Hepatic stellate cell (primary cell): ENCODE measurements around the gene PLAA.

Experiments used
- DNase-seq: peaks from one replicate; pipeline ENCODE4 v3.0.0; 2011; ENCODE audit warnings: low spot score

The PLAA gene

DNA sequence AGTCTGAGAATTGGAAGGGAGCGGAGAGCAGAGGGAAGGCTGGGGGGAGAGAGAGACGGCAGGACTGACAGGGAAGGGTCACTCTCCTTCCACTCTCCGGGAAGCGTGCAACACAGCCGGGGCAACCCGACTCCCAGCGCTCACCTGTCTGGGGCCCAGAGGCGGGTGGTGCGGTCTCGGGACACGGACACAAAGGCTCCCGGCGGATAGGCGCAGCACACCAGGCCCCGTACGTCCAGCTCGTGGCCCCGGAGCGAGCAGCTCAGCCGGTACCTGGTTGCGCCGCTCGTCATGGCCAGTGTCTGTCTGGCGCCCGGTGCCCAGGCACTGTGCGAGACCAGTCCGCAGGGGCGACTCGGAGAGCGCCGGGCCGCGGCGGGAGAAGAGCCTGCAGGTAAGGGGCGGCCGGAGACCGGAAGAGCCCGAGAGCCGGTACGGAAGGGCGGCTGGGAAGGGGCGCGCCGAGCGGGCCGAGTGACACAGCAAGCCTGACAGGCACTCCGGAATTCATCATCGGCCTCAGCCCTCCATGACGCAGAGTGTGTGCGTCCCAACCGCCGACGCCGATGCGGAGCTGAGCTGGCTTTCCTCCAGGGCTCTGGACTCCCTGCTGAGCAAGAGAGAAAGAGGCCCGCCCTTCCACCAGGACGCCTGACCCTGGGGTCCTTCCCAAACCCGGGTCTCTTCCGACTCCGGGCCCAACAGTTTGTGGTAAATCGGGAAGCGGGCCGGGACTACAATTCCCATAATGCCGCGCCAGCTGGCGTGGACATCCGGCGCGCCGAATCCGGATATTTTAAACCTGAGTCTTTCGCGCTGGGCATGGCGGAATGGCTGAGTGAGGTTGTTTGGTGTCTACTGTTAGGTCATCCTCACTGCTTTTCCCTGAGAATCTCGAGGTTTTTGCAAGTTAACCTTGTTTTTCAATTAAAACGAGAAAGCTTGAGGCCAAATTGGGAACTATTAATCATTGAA, at the start of gene PLAA:
TSS of gene PLAA (minus strand) at position 490 of the 975 bp plus-strand sequence. CDS start at position 293, 197 bp downstream.
- peak; percentile 92 for DNase-seq

DNA sequence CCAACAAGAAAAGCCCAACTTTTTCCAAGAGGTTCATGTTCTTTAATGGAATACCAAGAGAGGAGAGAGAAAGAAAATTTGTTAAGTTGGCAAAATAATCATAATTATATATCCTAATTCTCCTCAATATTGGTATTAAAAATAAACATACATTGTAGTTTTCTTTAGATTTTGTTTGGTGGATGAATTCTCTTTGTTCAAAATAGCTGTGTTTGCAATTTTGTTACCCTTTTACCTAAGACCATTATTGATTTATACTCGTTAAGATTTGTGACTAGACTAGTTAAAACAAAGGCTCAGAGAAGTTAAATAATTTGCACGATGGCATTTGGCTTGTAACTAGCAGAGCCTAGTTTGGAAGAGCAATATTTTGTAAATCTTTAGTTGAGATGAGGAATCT, 48.8 kb upstream of the PLAA start:
- DNase-seq = no peak

DNA sequence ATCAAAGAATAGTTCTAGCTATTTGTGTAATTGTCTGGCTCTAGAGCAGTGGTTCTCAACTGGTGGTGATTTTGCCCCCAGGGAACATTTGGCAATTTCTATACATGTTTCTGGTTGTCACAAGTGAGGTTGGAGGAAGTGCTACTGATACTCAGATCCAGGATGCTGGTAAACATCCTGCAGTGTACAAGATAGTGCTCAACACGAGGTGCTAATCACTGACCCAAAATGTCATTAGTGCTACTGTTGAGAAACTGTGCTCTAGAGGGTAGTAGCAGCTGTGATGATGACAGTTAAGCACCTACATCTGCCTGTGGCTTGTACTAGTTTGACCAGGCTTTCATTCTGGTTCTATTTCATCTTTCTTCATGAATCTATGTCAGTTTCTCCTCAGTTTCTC, 36.3 kb upstream of the PLAA start:
- no peak for DNase-seq

DNA sequence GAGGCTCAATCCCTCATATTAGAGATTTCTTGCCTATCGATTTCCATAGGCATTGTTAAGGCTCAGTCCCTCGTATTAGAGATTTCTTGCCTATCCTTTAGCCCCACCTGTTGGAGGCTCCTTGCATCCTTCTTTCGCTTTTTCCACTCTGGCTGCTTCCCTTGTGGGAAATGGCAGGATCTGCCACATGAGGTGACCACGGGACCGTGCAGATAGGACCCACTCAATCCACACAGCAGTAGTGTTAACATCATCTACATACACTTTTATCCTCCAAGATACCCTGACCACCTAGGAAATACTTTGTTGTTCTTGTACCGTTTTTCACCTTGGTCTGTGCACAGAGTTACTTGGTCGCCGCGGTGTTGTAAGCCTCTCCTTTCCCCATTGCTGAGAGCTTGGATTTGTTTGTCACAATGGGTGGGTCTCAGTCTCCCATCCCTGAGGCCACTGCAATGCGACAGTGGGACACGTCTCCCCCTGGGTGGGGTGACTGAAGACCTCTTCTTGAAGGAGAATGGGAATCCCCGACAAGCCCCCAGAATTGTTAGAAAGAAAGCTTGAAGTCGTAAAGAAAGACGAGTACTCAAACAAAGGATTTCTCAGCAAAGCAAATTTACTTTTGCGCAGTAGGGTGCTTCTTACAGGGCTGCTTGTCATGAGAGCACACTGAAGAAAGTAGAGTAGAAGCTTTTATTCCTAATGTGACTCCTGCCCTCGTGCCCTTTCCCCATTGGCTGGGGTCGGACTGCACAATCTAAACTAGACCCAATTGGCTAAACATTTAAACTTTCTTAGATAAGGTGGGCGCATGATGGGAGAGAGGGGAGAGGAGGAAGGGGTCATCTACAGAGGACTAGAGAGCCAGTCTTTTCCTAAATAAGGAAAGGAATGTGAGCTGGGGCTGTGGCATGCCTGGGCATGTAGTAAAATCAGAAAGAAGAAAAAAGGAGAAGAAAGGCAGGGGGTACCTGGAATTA, 29.0 kb upstream of the PLAA start:
- peak; percentile 16 for DNase-seq

DNA sequence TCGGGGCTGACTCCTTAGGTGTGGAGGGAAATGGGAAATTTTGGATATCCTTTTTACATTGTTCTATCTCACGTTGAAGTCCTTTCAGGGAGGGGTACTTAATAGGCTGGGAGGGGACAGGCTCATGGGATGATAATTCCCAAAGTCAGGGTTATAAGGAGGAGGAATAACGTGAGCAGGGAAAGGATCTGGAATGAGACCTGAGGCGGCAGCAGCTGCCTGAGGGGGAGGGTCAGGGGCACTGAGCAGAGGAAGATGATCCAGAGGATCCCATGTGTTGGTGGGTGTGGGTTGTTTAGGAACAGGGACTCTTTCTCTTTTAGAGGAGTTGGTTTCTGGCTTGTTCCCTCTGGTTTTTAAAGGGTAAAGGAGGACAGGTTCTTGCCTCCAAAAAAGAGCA, 27.9 kb upstream of the PLAA start:
- DNase-seq = no peak

DNA sequence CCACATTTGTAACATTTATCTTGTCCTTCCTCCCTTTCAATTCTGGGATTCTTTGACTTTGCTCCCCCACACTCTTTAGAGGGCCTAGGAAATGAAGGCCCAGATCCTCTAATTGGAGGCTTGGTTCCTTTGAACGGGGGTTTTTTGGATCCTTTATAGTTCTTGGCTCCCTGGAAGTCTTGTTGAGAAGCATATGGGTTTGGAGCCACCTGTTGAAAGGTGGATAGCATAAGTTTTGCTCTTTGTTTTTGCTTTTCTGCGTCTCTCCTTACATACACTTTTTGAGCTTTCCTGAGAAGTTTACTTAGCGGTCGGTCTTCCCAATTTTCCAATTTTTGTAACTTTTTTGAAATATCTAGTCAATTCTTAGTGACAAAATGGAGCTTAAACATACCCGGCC, 26.9 kb upstream of the PLAA start:
- no peak for DNase-seq

DNA sequence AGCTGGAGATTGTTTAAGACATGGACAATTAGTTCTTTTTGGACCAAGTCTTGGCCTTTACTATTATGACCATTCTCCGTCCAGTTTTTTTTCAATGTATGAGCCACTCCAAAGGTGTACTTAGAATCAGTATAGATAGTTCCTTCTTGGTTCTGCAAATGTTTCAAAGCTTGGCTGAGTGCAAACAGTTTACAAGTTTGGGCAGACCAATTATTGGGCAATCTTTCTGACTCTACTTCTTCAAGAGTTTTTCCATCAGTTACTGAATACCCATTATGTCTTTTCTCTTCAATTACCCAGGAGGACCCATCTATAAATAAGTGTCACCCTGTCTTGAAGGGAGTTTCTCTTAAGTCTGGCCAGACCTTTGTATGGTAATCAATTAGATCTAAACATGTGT, 24.7 kb upstream of the PLAA start:
- no peak for DNase-seq

DNA sequence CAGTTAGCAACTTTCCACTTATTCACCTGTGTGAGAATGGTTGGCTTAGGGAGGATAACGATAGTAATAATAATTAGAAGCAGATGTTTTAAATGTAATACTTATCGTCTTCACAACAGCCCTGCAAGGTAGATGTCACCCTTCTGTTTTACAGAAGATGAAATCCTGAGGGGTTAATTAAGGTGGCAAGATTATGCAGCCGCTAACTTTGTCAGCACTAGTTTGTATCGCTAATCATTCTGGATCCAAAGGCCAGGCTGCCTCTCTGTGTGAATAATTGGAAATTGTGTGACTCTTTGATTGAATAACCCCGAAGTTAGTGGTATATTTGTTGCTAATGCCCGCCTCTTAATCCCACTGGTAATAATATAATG, 9.8 kb upstream of the PLAA start:
- no peak for DNase-seq

DNA sequence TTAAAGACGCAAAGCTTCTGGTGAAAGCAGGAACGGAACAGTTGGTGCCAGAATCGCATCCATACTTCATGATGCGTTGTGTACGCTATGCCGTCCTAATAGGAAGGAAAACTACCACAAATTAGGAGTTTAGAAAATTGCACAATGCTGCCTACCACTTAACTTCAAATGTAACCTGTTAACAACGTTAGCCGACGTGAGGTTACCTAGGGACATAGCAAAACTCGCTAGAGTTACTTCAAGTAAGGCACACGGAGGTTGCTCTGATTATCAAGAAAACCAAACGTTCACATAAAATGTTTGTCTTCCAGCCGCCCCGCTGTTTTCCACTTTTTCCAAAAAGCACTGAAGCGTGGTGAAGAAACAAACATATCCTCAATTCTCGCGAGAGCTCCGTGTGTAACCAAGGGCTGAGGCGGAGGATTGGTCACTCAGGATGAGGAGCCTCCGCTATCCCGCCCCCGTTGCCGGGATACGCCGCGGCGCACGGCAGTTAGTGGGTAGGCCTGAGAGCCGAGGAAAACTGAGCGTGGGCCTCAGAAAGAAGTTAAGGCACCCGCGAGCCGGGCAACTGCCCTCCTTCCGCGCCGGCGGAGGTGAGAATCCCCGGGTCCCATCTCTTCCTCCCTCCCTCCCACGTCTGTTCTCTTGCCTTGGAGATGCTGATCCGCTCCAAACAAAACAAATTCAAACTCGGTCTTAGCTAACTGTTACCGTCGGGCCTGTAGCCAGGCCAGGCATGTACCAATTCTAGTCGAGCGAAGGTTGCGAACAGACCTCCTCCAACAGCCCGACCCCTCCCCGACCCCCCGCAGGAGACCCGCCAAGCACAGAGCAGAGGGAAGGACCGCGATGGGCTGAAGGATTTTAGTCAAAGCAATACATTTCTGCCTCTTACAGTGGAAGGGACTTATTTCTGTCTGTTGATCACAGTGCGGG, 9.1 kb upstream of the PLAA start, which contains the start of gene IFT74:
TSS of gene IFT74 (plus strand) at position 492 of the 939 bp plus-strand sequence. CDS start 5,556 bp downstream, outside the sequence.
- peak; percentile 97 for DNase-seq

DNA sequence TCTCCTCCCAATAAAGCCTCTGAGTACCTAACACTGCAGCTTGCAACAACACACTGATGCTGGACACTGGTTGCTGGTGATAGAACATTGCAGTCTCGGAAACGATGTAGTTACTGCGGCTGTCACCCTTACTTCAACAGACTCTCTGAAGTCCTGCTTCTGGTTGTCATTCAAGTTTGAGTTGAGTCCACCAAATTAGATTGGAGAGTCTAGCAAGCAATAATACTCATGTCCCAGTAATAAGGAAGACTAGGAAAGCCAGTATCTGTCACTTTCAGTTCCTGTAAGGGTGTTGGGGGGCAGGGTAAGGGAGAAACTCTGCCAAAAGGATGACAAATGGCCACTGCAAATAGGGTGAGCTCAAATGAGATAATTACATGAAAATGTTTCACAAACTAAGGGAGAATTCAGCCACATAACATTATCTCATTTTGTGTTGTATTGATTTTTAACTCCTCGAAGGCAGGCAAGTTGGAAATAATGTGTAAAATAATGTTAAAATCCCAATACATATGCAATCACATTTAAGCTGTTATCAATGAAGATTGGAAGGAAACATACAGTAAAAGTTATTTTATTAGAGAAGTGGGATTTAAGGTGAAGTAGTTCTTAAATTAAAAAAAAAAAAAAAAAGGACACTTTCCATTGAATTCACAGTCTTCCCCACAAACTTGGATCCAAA, 8.3 kb upstream of the PLAA start:
- no peak for DNase-seq

DNA sequence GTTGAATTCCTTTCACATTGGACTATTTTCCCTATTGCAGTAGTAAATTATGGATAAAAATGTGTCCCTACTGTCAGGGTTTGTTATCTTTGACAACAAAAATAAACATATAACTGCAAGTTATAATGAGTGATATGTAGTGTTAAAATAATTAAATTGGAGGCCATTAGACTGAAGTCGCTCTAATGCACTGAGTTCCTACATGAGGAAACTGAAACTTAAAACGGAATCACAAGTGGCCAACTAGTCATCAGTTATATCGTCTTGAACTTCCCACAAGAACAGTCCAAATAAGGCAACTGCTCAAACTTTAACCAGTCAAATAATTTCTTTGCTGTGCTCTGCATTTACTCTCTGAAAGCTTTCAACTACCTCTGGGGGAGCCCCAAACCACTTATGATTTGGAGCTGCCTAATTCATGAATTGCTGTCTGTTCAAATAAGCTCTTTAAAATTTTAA, 7.0 kb upstream of the PLAA start:
- no peak for DNase-seq

DNA sequence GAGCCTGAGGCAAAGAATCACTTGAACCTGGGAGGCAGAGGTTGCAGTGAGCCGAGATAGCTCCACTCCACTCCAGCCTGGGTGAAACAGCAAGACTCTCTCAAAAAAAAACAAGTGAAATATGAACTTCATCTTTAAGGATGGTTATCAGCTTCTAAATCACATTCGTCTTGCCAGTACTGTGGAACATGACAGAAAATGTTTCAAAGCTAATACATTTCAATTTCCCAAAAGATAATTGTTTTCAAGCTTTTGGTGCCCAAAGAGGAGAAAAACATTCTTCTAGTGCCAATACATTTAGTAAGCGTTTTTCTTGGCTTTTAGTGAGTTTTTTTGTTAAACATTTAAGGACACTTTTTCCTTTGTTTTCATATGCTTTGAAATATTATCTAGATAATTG, 4.8 kb upstream of the PLAA start:
- no peak for DNase-seq

DNA sequence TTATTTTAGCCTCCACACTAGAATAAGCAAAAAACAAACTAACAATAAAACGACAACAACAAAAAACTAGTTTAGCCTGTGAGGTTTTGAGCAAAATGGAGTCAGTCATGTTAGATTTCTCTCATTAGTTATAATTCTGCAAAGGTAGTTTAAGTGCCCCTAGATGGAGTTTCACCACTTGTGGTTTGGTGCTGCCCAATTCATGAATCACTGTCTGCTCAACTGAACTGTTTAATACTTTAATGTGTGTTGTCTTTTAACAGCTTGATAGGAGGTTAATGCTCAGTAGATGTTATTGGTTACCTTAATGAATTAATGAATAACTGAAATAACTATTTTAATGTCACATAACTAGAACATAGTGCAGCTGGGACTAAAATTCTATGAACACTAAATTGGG, 3.5 kb upstream of the PLAA start:
- DNase-seq = no peak

DNA sequence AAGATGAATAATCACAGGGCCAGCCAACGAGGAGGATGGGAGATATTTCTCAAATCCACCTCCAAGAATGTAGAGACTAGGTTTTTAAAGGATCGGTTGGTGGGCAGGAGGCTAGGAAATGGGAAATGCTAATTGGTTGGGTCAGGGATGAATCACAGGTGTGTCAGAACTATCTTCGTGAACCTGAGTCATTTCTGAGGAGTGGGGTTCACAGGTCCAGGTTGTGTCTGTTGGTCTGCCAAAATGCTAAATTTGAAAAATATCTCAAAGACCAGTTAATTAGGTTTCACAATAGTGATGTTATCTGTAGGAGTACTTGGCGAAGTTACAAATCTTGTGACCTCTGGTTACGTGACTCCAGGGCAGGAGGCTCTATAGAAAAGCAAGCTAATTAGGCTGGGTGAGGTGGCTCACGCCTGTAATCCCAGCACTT, 2.6 kb upstream of the PLAA start:
- no peak for DNase-seq

DNA sequence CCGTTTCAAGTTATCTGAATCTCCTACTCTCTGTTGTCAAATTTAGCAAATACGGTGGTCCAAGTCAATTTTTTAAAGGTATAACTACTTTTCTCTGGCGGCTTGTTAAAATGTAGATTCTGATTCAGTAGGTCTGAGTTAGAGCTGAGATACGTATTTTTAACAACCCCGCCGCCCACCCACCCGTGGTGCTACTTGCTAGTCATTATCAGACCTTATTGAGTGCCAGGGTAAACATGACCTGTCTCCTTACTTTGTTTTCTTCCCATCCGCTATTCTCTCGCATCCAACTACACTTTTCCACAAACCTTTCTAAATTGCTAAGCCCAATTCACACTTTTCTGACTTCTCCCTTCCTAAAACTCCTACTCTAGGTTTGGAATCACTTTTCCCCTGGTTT, 694 bp upstream of the PLAA start:
- no peak for DNase-seq

DNA sequence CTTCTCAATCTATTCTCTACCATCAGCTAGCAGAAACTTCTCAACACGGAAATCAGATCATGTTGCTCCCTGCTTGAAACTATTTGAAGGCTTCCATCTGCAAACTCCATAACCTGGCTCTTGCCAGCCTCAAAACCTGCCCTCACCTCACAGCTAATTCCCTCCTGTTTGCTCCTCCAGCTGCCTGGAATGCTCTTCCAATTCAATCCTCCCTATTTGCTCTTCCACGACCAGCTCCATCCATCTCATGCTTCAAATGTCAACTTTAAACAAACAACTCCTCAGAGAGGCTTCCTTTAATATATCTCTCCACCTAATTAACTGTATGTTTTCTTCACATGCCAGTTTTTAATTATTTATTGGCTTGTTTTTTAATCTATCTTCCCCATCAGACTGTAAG, 1.5 kb downstream of the PLAA start:
- DNase-seq = no peak

DNA sequence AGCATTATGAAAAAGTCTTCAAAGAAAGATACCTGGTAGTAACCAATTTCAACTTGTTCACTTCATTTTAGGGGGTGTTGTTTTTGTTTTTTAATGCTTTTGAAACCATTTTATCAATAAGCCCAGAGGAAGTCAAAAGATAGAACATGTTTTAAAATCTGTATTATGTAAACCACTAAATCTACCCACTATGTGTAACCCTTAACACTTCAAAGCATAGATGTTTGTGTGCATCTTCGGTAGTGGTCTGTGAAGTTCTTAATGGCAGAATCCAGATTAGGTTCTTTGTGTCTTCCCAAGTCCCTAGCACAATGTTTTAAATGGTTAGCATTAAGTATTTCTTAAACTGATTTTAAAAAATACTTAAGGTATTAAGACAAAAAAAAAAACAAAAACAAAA, 6.3 kb downstream of the PLAA start:
- DNase-seq = no peak

DNA sequence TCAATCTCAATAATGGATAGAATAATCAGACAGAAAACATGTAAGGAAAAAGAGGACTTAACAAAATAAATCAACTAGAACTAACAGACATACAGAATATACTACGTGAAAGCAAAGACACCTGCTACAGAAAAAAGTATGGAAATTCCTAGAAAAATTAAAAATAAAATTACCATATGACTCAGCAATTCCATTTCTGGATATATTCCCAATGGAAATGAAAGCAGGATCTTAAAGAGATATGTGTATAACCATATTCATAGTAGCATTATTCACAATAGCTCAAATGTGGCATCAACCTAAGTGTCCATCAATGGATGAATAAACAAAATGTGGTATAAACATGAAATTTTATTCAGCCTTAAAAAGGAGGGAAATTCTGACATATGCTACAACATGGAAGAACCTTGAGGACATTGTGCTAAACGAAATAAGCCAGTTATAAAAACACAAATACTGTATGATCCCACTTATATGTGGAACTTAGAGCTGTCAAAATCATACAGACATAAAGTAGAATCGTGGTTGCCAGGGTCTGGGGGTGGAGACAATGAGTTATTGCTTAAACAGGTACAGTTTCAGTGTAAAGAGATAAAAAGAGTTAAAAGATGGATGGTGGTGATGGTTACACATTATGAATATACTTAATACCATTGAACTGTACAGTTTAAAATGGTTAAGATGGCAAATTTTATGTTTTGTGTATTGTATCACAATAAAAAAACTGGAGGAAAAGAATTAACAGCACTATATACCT, 6.9 kb downstream of the PLAA start:
- no peak for DNase-seq

DNA sequence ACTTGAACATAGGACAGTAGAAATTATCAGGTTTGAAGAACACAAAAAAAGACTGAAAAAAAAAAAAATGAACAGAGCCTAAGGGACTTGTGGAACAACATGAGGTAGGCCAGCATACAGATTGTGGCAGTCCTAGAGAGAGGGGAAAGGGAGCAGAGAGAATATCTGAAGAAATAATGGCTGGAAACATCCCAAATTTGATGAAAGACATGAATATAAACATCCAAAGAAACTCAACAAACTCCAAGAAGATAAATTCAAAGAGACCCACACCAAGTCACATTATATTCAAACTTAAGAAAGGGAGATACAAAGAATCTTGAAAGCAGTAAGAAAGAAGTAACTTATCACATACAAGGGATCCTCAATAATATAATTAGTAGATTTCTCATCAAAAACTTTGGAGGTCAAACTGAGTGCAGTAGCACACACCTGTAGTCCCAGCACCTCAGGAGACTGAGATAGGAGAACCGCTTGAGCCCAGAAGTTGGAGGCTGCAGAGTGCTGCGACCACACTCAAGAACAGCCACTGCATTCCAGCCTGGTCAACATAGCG, 9.1 kb downstream of the PLAA start:
- DNase-seq = no peak

DNA sequence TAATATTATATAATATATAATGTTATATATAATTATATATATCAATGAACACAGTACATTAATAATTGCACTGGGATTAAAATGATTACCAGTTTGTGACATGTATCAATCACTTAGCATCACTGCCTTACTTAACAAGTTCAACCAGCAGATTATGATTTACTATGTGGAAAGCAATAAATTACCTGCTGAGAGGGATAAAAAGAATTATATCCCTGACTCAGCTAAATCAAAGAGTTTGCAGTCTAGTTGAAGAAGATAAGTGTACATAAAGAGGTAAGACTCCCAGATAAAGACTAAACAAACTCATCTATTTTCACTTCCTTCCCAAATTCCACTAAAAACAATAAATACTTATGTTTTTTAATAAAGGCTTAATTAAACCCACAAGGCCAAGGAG, 11.2 kb downstream of the PLAA start:
- DNase-seq = no peak
